Fibroblast of the aortic adventitia (primary cell): Measurements from ENCODE around the gene MYH9. TPM values are rescaled to one million over a fixed set of nuclear protein-coding genes. Genes with fewer than 3 reads are reported as not detected.
"Not testable (repeated sequence)": the region's sequence is repeated elsewhere in the genome, so short reads cannot be mapped to it uniquely, and the experiment has no call there.

Experiments
- DNase-seq: peaks from one replicate; pipeline ENCODE4 v3.0.0-alpha.2; 2010; ENCODE audit warnings: low read depth
- H3K4me3 ChIP-seq: 2 replicates; pipeline ENCODE4 v1.5.1; 2011; ENCODE audit warnings: low read depth, mild to moderate bottlenecking, control low read depth, low read length, moderate library complexity
- total RNA-seq: library from RNA; depleted of rRNA; stranded (reverse); fragments of >200 nt; gene quantifications from 2 replicates; pipeline ENCODE4 v1.2.3, GENCODE V29; 2012; ENCODE audit warnings: low replicate concordance
- TF ChIP-seq, protein P1 (sequence below): IDR thresholded peaks from 2 replicates; pipeline ENCODE4 v1.5.1; 2011; ENCODE audit warnings: mild to moderate bottlenecking, low read length, control low read depth, inconsistent platforms; ENCODE audit not compliant: insufficient read depth

The MYH9 gene
- total RNA-seq, 1 donor, result 339 TPM

DNA sequence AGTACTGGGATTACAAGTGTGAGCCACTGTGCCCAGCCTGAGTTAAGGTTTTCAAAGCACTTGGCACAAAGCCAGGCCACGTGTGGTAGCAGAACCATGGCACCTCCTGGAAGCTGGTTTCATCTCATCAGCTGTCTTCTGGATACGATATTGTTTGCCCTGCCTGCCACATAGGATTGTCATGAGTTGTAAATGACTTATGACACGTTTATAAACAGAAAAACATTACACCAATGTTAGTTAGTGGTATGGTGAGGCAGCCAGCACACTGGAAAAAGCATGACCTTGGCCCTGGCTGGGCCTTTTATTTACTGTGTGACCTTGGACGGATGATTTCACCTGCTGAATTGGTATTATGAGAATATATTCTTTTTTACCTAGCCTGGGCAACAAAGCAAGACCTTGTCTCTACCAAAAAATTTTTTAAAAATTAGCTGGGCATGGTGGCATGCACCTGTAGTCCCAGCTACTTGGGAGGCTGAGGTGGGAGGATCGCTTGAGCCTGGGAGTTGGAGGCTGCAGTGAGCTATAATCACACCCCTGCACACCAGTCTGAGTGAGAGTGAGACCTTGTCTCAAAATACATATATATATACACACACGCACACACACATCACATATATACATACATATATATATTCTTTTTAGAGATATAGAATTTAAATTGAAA, 24.0 kb upstream of the MYH9 start:
- no peak for DNase-seq
- TF ChIP-seq, protein P1, sequence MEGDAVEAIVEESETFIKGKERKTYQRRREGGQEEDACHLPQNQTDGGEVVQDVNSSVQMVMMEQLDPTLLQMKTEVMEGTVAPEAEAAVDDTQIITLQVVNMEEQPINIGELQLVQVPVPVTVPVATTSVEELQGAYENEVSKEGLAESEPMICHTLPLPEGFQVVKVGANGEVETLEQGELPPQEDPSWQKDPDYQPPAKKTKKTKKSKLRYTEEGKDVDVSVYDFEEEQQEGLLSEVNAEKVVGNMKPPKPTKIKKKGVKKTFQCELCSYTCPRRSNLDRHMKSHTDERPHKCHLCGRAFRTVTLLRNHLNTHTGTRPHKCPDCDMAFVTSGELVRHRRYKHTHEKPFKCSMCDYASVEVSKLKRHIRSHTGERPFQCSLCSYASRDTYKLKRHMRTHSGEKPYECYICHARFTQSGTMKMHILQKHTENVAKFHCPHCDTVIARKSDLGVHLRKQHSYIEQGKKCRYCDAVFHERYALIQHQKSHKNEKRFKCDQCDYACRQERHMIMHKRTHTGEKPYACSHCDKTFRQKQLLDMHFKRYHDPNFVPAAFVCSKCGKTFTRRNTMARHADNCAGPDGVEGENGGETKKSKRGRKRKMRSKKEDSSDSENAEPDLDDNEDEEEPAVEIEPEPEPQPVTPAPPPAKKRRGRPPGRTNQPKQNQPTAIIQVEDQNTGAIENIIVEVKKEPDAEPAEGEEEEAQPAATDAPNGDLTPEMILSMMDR, result no peak
- H3K4me3 ChIP-seq, result no peak overlapping the region

DNA sequence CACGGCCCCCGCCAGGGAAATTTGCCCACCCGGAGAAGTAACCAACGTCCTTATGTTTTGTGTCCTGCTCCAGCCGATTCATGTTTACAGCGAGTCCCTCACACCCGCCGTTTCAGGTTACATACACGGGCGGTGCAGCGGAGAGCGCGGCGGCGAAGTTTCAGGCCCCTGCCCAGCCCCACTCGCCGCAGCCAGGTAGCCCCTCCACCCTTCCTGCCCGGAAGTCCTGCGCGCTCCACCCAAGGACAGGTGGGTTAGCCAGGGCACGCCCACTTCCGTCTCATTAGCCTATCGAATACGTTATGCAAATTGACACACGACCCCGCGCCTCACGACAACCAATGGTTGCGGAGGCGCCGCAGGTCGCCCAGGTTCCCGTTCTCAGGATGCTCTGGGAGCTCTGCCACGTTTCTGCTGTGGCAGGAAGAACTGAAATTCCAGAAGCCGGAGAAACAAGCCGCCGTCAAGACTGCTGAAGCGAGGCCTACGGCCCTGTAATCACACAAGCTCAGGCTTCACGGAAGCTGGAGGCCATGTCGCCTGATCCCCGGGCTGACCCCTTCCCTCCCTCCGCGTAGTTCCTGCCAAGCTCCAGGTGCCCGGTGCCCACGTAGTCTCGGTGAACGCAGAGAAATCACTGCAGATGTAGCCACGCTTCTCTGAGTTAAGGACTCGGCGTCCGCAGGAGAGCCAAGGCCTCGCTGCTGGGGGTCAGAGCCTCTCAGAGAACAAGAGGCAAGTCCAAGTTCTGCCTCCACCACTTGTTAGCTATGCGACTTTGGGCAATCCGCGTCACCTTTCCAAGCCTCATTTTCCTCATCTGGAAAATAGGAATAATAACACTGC, 22.4 kb upstream of the MYH9 start:
- H3K4me3 ChIP-seq, result no peak overlapping the region
- TF ChIP-seq, protein P1, result no peak
- no peak for DNase-seq

DNA sequence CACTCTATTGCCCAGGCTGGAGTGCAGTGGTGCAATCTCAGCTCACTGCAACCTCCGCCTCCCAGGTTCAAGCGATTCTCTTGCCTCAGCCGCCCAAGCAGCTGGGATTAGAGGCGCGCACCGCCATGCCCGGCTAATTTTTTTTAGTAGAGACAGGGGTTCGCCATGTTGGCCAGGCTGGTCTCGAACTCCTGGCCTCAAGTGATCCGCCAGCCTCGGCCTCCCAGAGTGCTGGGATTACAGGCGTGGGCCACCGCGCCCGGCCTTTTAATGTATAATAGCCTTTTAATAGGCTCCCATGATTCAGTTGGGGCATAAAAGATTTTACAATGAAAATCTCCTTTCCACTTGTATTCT, 21.8 kb upstream of the MYH9 start:
- not testable (repeated sequence) for DNase-seq

DNA sequence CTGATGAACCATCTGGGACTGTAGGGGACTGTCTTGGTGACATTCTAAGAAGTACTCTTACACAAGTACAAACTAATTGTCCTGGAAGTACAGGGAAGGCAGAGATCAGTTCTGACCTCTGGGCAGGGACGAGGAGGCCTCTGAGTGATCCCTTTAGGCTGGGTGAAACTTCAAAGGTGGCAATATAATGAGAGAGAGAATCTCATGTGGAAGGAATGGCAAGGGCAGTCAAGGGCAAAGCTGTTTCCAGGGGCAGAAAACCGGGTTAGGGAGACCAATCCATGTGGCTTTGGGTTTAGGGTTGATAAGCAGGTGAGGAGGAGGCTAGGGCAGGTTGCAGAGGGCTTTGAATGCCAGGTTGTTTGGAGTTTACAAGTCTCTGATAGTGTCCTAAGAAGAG, 21.3 kb upstream of the MYH9 start:
- TF ChIP-seq, protein P1, result no peak
- no peak overlapping the region for H3K4me3 ChIP-seq
- no peak for DNase-seq

More for the DNA sequence above, 21.8 kb upstream of the MYH9 start:
- not testable (repeated sequence) for H3K4me3 ChIP-seq

DNA sequence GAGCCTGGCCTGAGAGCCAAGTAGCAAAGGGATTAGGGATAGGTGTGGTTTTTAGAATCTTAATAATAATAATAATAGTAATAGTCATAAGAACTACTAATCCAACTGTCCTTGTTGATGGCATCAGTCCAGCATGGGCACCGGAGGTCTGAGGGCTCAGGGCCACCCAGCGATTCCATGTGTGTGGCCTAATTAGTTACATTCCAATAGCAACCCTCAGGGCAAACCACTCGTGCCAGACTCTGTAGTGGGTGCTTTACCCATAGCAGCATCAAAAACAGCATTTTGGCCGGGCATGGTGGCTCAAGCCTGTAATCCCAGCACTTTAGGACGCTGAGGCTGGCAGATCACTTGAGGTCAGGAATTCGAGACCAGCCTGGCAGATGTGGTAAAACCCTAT, 19.0 kb upstream of the MYH9 start:
- no peak for DNase-seq
- TF ChIP-seq, protein P1, result no peak
- H3K4me3 ChIP-seq, result no peak overlapping the region

DNA sequence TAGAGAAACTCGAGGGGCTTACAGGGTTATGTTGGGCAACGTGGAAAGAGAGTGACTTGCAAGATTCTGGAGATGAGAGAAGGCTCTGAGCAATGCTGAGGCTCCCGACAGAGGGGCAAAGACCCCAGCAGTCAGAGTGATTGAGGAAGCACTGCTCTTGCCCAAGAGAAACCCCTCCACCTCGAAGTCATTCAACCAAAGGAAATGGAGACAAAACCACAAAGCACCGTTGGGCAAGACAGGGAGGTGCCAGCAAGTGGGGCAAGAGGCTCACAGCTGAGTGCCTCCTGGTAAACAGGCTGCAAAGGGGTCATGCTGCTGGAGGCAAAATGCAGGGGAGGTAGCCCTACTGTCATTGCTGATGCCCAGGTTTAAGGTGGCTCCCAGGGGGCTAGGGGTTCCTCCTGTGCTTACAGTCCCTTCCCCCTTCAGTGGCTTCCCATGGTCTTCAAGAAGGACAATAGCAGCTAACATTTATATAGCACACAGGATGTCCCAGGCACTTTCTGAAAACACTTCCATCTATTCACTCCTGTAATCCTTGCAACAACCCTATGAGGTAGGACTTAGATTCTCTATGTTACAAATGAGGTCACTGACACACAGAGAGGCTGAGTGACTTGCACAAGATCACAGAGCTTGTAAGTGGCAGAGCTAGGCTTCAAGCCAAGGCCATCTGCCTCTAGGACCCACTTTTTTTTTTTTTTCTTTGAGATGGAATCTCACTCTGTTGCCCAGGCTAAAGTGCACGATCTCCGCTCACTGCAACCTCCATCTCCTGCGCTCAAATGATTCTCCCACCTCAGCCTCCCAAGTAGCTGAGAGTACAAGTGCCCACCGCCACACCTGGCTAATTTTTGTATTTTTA, 18.1 kb upstream of the MYH9 start:
- DNase-seq, result no peak
- H3K4me3 ChIP-seq, result no peak overlapping the region
- TF ChIP-seq, protein P1, result no peak

DNA sequence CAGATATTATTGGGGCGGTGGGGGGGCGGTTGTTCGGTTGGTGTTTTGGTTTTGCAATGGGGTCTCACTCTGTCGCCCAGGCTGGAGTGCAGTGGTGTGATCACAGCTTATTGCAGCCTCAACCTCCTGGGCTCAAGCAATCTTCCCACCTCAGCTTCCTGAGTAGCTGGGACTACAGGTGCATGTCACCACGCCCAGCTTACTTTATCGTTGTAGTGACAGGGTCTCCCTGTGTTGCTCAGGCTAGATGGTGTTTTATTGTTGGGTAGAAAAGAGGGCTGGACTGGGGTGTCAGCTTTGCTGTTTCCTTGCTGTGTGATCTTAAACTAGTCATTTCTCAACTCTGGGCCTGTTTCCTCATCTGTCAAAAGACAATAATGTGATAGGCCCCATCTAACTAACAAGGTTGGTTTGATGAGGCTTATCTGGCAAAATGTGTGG, 17.5 kb upstream of the MYH9 start:
- TF ChIP-seq, protein P1, result no peak
- DNase-seq, result no peak
- H3K4me3 ChIP-seq, result no peak overlapping the region
